GM21526 (cell line): ENCODE data around the gene GID4.
"Not testable (repeated sequence)": the region's sequence is repeated elsewhere in the genome, so short reads cannot be mapped to it uniquely, and the experiment has no call there.

Source experiments
- ATAC-seq: cut with Tn5 transposase; IDR thresholded peaks from one replicate; pipeline ENCODE4 v1.9.1; 2021; ENCODE audit warnings: moderate library complexity; ENCODE audit not compliant: unreplicated experiment, low FRiP score

The GID4 gene

DNA sequence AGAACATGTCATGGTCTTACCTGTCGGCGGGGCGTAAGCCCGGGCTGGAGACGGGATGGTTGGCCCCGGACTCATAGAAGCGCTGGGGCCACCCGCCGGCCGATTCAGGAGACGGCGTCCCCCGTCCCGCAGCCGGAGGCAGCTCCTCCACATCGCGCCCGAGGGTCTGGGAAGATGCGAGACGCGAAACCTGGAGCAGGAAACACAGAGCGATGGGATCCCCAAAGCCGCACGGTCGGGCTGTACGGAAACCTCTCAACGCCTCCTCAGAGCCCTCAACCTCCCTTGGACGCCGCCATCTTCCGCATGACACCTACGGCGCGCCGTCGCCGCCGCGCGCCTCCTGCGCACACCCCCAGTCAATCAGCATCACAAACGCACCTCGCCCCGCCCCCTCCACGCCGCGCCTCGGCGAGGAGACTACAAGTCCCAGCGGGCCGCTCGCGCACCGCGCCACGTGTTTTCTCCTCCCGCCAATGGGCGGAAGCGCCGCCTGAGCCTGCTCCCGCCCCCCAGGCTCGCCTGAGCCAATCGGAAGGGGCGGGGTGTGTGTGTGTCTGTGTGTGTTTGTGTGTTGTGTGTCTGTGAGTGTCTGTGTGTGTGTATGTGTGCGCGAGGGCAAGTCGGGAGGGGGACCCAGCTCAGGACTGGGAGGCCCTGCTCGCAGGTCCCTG is at the start of gene GID4, which contains the start of gene ATPAF2:
Gene GID4 (plus strand): TSS at position 548 of the 674 bp plus-strand sequence. CDS start 57 bp downstream, at position 605.
Gene ATPAF2 (minus strand): TSS at position 308 of the 674 bp plus-strand sequence. CDS start 155 bp downstream, at position 153.
- peak; percentile 77 for ATAC-seq

DNA sequence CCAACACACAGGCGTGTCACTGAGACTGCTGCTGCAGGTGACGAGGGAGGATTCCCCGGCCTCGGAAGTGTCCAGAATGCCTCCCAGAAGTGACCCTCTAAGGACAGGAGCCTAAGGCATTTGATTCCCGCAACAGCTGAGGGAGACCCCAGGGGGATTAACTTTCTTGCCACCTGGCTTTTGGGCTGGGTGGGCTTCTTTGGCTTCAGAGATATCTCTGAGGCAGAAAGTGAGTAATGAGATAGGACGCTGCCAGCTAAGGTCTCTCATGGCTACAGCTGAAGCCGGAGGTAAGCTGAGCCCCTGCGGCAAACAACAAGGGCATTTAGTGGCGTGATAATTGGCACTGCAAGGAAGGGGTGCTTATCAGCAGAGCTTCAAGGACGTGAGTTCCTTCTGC is 49.6 kb upstream of the GID4 start:
- no peak for ATAC-seq

DNA sequence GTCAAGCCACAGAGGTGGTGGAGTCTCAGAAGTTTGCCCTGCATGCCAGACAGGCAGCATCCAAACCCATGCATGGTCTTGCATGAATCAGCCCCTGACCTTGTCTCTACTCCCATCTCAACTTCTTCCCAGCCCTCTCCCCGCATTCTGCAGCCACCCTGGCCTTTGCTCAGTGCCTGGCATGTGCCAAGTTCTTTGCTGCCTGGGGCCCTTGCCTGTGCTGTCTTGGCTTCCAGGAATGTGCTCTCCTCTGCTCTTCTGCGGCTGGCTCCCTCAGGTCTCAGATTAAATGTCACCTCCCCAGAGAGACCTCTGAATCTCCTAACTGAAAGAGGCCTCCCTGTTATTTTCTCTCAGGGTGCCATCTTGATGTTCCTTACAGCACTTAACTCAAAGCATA is 48.9 kb upstream of the GID4 start:
- ATAC-seq = no peak

DNA sequence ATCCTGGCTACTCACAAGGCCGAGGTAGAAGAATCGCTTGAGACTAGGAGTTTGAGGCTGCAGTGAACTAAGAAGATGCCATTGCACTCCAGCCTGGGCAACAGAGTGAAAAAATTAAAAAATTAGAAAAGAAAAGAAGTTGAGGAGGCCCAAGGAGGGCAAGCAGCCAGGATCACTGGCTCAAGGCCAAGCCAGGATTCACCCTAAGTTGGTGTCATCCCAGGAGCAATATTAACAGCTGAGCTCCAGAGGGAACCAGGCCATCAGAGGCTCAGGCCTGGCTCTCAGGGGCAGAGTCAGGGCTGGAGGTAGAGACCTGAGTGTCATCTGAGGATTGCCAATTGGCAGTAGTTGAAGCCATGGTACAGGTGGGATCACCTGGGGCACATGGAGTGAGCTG is 45.8 kb upstream of the GID4 start:
- no peak for ATAC-seq

DNA sequence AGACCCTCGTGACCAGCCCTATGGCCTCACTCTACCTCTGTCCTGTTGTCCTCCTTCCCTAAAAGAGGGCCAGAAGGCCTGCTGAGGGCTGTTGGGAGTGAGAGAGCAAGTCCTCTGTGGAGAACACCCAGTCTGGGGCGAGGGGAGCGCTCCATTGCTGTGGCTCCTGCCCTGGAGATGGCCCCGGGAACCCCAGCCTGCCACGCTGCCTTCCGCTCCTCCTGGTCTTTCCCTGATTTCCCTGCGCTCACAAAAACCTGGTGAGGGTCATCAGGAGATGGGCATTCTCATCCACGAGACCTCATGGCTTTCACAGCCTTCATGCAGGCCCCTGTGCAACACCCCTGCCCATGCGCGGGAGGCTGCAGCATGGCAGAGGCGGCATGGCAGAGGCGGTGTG is 45.4 kb upstream of the GID4 start:
- no peak for ATAC-seq

DNA sequence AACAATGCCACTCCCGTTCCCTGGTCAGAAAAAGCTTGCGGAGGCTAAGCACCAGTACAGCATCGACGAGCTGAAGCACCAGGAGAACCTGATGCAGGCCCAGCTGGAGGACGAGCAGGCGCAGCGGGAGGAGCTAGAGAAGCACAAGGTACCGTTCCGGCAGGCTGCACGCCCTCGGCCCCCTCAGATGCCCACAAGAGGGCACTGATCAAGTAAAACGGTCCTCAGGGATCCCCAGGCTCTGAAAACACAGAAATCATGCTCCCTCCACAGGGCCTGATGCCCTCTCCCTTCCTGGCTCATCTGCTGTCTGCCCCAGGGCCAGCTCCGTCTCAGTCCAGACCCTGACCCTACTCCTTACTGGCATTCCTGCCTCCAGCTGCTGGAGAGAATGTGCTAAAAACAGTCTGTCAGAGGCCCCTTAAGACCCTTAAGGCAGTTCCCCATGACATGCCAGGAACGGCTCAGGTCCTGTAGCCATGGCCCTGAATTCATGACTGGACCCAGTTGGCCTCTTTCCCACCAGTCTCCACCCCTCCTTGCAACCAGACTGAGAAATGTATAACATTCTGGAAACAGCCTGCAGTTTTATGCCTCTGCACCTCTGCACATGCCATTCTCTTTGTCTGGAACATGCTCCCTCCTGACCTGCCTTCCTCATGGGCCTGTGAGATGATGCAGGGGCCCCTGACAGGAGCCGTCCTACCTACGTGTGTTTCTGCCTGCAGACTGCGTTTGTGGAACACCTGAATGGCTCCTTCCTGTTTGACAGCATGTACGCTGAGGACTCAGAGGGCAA is 44.7 kb upstream of the GID4 start:
- ATAC-seq = no peak

DNA sequence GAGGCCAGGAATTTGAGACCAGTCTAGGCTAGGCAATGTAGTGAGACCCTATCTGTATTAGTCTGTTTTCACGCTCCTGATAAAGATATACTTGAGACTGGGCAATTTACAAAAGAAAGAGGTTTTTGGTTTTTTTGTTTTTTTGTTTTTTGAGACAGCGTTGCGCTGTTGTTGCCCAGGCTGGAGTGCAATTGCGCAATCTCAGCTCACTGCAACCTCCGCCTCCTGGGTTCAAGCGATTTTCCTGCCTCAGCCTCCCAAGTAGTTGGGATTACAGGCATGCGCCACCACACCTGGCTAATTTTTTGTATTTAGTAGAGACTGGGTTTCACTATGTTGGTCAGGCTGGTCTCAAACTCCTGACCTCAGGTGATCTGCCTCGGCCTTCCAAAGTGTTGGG is 43.3 kb upstream of the GID4 start:
- ATAC-seq = not testable (repeated sequence)

DNA sequence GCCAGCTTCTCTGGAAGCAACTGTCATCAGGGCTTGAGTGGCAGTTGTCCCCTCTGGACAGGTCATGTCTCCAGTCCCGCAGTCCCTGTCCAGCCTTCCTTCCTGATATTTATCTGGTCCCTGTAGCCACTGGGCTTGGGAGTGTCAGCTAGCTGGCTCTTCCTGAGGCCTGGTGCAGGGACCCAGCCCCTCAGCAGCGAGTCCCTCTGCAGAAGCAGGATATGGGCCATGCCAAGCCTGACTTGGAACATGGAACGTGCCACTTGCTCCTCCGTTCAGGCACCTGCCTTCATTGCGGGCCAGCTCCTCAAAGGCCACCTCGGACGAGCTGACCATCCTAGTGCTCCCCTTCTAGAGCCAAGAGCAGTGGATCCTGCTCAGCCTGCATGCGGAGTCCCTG is 40.3 kb upstream of the GID4 start:
- no peak for ATAC-seq

DNA sequence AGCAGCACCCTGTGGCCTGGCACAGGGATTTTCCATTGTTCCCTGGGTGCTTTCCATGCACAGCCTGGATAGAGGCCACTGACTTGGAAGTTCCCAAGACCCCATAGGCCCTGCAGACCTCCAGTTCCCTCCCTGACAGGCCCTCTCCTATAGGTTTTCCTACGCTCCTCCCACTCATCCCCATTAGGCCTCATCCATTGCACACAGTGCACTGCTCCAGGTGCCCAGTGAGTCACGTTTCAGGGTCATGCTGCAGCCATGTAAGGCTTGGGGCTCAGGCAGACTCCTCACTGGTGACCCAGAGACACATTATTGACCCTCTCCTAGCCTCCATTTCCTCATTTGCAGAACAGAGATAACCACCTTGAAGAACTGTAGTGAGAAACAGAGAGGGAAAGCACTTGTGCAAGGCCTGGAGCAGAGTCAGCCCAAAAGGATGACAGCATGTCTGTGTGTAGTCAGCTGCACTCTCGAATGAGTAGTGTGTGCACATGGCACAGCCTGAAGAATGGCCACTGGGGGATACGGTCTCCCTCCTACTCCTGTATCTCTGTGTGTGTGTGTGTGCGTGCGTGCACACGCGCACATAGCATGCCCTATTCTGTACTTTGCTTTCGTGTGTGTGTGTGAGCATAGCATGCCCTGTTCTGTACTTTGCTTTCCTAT is 39.7 kb upstream of the GID4 start:
- no peak for ATAC-seq

DNA sequence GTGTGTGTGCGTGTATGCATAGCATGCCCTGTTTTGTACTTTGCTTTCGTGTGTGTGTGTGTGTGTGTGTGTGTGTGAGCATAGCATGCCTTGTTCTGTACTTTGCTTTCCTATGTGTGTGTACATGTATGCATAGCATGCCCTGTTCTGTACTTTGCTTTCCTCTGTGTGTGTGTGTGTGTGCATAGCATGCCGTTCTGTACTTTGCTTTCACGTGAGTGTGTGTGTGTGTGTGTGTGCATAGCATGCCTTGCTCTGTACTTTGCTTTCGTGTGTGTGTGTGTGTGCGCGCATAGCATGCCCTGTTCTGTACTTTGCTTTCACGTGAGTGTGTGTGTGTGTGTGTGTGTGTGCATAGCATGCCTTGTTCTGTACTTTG is 39.2 kb upstream of the GID4 start:
- no peak for ATAC-seq

DNA sequence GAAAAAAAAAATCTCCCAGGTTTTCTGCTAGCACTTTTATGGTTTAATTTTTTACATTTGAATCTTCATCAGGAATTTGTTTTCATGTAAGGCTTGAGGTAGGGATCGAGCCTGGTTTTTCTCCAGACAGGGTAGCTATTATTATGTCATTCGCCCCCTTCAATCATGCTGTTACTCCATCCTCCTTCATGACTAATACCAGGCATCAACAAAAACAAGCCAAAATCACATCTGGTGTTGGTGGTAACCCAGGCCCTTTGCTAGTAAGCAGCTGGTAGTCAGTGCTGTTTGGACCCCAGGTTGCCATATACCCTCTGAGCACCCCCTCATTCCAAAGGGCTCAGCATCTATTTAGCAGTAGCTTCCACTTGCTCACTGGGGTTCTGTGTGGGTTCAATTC is 37.0 kb upstream of the GID4 start:
- ATAC-seq = no peak

DNA sequence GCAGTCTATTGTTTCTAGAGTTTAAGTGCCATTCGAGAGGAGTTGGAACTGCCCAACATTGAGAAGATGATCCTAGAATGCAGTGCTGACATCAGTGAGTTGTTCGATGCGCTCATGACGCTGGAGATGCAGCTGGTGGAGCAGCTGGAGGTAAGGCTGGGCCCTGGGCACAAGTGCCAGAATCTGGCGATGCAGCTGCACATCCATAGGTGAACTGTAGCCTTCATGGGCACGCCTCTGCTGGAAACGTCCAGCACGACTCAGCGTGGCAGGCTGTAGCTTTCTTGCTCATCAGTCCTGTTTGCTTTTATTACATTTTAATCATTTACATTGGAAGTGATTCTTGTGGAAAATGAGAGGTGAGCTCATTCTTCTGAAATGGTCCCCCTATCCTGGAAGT is 34.9 kb upstream of the GID4 start:
- no peak for ATAC-seq

DNA sequence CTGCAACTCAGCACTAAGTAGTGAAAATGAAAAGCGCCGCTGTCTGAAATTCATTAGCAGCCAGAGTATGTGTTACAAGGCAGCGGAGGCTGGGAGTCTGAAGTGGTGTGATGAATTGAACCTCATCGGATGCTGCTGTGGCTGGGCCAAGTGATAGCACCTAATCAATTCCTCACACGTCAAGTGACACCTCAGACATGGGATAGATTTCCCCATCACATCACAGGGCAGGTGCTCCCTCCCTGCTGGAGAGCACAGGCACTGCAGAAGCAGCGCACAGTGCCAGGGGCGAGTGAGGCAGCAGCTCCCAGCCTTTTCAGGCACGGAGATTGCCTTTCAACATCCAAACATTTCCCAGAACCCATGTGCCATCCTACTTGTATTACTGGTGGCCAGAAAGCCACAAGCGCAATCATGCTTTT is 34.3 kb upstream of the GID4 start:
- ATAC-seq = no peak

DNA sequence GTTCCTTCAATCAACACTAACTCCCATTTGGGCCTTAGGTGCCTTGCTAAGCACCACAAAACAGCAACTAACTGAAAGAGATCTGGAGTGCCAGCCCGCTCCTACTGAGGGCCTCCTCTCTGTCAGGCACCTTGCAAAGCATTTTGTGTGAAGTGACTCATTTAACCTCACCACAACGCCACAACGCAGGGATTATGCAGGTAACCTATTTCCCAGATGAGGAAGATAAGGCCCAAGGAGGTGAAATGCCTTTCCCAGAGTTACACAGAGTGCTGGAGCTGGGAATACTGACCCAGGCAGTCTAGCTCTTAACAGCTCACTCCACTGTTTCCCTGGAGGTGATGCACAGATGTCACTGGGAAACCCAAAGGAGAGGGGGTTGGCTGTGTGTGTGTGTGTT is 33.7 kb upstream of the GID4 start:
- no peak for ATAC-seq

DNA sequence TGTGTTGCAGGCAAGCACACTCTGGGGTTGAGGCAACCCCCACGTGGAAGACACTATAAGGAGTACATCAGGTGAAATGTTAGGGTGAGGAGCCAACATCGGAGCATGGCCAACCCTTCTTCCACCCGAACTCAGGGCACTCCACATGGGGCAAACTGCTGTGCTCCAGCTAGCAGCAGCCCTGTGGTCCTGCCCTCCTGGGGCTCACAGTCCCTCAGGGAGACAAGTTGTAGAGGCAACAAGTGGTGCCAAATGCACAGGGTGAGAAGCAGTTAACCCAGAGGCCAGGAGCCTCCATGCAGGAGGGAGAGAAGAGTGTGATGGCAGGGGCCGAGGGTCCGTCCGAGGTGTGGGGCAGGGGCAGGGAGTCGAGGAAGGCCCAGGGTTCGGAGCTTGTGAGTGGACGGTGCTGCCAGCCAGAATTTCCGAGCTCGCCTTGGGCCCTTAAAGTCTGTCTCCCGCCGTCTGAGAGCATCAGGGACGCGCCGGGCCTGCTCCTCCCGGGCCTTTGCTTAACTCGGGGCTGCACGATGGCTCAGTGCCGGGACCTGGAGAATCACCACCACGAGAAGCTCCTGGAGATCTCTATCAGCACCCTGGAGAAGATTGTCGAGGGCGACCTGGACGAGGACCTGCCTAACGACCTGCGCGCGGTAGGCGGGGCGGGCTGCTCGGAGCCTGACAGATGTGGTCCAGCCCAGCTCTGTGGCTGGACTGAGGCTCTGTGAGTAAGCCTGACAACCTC is 32.5 kb upstream of the GID4 start:
- ATAC-seq = no peak

DNA sequence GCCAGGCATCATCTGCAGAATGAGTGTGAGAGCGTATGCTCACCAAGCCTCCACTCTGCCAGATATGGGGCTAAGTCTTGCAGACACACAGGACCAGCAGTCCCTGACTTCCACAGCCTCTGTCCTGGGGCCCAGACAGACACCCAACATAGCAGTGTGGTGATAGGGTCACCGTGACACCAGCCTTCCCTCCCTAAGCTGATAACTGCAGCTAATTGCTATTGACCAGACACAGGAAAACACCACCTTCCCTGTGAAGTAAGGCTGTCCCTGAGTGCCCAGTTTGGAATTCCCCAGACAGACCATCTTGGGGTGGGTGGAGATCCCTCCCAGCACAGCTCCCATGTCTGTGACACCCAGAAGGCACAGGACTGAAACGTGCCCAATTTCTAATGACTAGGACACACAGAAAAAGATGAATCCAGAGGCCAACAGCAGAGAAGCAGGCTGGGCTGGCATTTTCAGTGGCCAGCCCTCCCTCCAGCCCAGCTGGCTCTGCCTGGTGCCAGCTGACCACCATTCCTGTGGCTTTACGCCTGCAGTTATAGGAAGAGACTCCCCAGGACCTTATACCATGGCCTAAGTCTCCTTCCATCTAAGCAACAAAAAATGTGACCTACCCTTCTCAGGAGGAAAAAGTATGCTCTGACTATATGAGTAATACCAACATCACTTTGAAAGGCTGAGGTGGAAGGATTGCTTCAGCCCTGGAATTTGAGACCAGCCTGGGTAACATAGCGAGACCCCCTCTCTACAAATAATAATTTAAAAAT is 30.5 kb upstream of the GID4 start:
- ATAC-seq = no peak

DNA sequence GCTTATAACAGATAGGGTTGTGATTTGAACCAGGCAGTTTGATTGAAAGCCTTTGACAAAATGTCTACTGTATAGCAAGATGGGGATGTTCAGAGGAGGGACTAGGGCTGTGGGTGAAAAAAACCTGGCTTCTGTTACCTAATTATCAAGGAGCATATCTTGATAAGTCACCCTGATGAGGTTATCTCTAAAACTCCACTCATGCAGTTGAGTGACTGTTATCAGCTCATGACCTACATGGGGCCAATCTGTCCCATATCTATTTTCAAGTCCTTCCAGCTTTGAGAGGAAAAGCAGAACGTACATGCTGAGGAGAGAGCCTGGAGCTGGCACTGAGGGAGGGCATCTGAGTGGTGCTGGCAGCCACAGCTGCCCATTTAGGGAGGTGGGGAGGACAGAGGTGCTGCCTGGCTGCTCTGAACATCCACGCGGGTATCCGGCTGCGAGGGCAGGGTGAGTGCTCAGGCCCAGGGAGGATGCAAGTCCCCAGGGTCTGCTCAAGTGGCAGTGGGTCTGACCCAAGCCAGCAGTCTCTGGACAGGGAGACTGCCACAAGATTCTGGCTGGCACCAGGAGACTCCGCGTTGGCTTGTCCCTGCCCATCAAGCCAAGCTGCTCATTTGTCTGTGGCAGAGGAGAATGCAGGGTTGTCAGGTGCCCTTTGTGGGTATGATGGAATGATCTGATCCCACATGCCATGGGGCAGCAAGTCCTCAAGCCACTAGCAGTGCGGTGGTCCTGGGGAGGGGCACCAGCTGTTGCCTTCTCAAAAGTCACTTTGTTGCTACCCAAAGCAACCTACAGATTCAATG is 29.4 kb upstream of the GID4 start:
- ATAC-seq = no peak

DNA sequence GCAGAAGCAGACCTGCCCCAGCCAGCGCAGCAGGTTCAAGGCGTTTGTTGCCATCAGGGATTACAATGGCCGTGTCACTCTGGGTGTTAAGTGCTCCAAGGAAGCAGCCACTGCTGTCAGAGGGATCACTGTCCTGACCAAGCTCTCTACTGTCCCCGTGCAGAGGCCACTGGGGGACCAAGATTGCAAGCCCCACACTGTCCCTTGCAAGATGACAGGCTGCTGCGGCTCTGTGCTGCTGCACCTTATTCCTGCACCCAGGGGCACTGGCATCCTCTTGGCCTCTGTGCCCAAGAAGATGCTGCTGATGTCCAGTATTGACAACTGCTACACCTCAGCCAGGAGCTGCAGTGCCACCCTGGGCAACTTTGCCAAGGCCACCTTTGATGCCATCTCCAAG is 27.9 kb upstream of the GID4 start:
- ATAC-seq = no peak

DNA sequence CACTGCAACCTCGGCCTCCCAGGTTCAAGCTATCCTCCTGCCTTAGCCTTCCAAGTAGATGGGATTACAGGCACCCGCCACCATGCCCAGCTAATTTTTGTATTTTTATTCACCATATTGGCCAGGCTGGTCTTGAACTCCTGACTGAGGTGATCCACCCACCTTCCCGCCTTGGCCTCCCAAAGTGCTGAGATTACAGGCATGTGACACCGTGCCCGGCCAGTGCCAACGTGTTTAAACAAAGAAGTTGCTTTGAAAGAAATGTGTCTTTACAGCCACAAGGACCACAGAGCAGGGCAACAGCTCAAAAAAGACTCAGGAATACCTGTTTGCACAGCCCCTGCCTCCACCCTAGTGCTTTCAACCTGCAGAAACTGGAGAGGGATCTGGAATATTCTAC is 25.2 kb upstream of the GID4 start:
- no peak for ATAC-seq
